ENCODE results near the gene BRME1. TPM values are rescaled to one million over a fixed set of nuclear protein-coding genes. Genes with fewer than 3 reads are reported as not detected.

The BRME1 gene
- total RNA-seq, 2 donors from 2014 or later: 0.28 to 0.70 TPM

DNA sequence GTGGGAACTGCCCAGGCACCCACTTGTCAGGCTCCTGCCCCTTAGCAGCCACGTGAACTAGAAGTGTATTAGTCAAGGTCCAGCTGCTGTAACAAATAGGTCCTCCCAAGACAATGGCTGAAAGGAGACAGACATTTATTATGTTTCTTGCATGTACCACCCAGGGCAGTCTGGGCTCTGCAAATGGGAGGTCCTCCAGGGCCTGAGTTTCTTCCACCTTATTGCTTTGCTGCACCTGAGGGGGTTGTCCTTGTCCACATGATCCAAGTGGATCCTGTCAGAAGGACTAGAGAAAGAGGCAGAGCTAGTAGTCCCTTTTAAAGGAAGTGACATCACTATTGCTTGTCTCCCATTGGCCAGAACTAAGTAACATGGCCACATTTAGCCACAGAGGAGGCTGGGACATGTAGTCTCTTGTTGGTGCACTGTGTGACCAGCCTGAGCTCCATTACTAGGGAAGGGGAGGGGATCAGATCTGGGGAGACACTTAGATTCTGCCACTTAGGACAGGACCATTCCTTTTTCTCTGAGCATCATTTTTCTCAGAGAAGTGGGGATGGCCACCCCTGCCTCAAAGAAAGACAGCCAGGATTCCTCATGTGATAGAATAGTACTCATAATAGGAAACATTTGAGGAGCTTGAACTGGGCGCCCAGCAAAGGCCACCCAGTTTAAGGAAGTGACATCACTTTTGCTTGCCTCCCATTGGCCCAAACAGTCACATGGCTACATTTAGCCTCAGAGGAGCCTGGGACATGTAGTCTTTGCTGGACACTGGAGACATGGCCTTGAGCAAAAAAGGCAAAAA lies 15.2 kb upstream of the BRME1 start:
- no peaks in the 10 kb centered on the region for H3K9me3 ChIP-seq
- H3K36me3 ChIP-seq: peaks cover 73% of the 10 kb centered on the region
- H3K27ac ChIP-seq: no peak overlapping the region
- H3K4me1 ChIP-seq: no peaks in the 10 kb centered on the region
- no peak overlapping the region for H3K4me3 ChIP-seq
- H3K27me3 ChIP-seq: no peaks in the 10 kb centered on the region
- TF ChIP-seq, protein P1, sequence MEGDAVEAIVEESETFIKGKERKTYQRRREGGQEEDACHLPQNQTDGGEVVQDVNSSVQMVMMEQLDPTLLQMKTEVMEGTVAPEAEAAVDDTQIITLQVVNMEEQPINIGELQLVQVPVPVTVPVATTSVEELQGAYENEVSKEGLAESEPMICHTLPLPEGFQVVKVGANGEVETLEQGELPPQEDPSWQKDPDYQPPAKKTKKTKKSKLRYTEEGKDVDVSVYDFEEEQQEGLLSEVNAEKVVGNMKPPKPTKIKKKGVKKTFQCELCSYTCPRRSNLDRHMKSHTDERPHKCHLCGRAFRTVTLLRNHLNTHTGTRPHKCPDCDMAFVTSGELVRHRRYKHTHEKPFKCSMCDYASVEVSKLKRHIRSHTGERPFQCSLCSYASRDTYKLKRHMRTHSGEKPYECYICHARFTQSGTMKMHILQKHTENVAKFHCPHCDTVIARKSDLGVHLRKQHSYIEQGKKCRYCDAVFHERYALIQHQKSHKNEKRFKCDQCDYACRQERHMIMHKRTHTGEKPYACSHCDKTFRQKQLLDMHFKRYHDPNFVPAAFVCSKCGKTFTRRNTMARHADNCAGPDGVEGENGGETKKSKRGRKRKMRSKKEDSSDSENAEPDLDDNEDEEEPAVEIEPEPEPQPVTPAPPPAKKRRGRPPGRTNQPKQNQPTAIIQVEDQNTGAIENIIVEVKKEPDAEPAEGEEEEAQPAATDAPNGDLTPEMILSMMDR (IDR thresholded peaks at IDR 0.05): no peak
- no peak for DNase-seq (ENCODE audit: low spot score)

DNA sequence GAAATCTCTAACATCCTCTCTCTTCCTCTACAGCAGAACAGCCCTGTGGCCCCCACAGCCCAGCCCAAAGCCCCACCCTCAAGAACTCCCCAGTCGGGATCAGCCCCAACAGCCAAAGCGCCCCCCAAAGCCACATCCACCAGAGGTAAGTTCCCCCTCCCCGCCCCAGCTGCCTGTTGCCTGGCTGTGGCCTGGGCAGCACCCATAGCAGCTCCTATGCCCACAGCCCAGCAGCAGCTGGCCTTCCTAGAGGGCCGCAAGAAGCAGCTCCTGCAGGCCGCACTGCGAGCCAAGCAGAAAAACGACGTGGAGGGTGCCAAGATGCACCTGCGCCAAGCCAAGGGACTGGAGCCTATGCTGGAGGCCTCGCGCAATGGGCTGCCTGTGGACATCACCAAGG lies 14.6 kb upstream of the BRME1 start:
- peaks cover 77% of the 10 kb centered on the region for H3K36me3 ChIP-seq
- no peaks in the 10 kb centered on the region for H3K4me1 ChIP-seq
- TF ChIP-seq, protein P1 (IDR thresholded peaks at IDR 0.05): no peak
- no peak overlapping the region for H3K4me3 ChIP-seq
- no peak overlapping the region for H3K27ac ChIP-seq
- no peaks in the 10 kb centered on the region for H3K9me3 ChIP-seq
- no peaks in the 10 kb centered on the region for H3K27me3 ChIP-seq
- no peak for DNase-seq (ENCODE audit: low spot score)

DNA sequence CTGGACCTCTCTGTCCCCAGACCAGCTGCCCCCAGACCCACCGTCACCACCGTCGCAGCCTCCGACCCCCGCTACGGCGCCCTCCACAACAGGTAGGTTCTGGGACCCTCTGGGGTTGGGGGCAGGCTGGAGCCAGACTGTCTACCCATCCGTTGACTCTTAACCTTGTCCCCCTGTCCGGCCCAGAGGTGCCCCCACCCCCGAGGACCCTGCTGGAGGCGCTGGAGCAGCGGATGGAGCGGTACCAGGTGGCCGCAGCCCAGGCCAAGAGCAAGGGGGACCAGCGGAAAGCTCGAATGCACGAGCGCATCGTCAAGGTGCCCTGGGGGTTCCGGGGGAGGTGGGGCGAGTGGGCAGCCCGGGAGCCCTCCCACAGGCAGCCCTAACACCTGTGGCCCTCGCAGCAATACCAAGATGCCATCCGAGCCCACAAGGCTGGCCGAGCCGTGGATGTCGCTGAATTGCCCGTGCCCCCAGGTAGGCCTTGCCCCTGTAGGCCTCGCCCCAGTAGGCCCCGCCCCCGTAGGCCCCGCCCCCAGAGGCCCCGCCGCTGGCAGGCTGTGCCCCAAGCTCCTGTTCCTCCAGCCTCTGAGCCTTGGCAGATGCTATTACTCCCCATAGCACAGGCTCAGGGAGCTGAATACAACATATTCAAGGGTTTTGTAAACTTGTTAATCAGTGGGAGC lies 13.0 kb upstream of the BRME1 start:
- Histone ChIP-seq H3K4me3 (no peak overlapping the region), H3K27ac (no peak overlapping the region), H3K4me1 (no peaks in the 10 kb centered on the region), H3K9me3 (no peaks in the 10 kb centered on the region), H3K27me3 (no peaks in the 10 kb centered on the region), H3K36me3 (peaks cover 70% of the 10 kb centered on the region)
- TF ChIP-seq, protein P1 (IDR thresholded peaks at IDR 0.05): no peak
- DNase-seq (ENCODE audit: low spot score): no peak

DNA sequence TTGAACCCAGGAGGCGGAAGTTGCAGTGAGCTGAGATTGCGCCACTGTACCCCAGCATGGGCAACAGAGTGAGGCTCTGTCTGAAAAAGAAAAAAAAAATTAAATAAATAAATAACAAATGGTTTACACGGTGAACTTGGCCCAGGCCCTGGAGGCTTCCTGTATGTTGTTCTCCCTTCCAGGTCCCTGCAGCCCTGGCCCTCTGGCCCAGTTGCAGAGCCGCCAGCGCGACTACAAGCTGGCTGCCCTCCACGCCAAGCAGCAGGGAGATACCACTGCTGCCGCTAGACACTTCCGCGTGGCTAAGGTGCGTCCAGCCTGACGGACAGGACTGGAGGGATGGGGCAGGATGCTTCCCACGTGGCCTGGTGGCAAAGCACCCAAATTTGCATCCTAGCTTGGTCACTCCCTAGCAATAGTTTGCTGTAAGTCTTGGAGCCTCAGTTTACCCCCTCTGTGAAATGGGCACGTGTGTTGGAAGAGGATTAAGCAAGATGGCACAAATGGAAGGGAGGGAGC lies 12.0 kb upstream of the BRME1 start:
- TF ChIP-seq, protein P1 (IDR thresholded peaks at IDR 0.05): no peak
- H3K9me3 ChIP-seq: no peaks in the 10 kb centered on the region
- no peaks in the 10 kb centered on the region for H3K27me3 ChIP-seq
- H3K36me3 ChIP-seq: peaks cover 70% of the 10 kb centered on the region
- H3K4me3 ChIP-seq: no peak overlapping the region
- H3K4me1 ChIP-seq: no peaks in the 10 kb centered on the region
- DNase-seq (ENCODE audit: low spot score): no peak
- H3K27ac ChIP-seq: no peak overlapping the region

DNA sequence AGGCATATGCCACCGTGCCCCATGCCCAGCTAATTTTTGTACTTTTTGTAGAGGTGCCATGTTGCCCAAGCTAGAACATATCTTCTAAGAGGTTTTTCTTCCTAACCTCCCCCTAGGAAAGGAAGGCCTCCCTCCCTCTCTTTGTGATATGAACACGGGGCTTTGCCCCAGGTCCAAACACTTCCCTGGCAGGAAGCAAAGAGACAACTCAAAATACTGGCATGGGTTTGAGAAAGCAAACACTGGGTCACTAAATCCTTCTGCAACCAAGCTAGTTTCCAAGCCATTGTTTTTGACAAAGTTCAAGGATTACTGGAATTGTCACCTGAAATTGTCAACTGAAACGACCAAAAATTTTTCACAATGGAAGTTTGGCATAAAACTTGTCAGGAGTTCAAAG lies 8.9 kb upstream of the BRME1 start:
- H3K27me3 ChIP-seq: no peaks in the 10 kb centered on the region
- no peaks in the 10 kb centered on the region for H3K9me3 ChIP-seq
- H3K4me3 ChIP-seq: no peak overlapping the region
- peaks cover 64% of the 10 kb centered on the region for H3K36me3 ChIP-seq
- H3K27ac ChIP-seq: no peak overlapping the region
- no peak for DNase-seq (ENCODE audit: low spot score)
- H3K4me1 ChIP-seq: no peaks in the 10 kb centered on the region
- TF ChIP-seq, protein P1 (IDR thresholded peaks at IDR 0.05): no peak

Data from right atrium auricular region (tissue), 2 donors.